HepG2 (cell line): ENCODE measurements around the gene PARP2. TPM values are rescaled to one million over a fixed set of nuclear protein-coding genes. Genes with fewer than 3 reads are reported as not detected.
"Not testable (repeated sequence)": the region's sequence is repeated elsewhere in the genome, so short reads cannot be mapped to it uniquely, and the experiment has no call there.

ENCODE experiments used
- ATAC-seq: fragments of 200-7000 bp; cut with Tn5 transposase; 3 replicates; pipeline ENCODE4 v1.9.1; 2020; ENCODE audit warnings: mild to moderate bottlenecking, moderate library complexity
- BruUV-seq: library from RNA; stranded (reverse); fragments of 400-500 nt; replicated peaks from 2 replicates; lab custom pipeline; 2021; lab: Mats Ljungman, UMichigan
- CTCF ChIA-PET: fragments of 300-600 bp; formaldehyde crosslinking; extraction: SDS; loops from one replicate; lab custom pipeline; 2021; ENCODE audit warnings: low total read pairs, inconsistent platforms, low intra/inter-chr PET ratio; lab: Yijun Ruan, JAX
- POLR2A ChIA-PET: fragments of 350-600 bp; sonication (Branson Sonifier 250); formaldehyde crosslinking; loops from one replicate; lab custom pipeline; 2020; ENCODE audit warnings: antibody characterized with exemption, inconsistent platforms; lab: Yijun Ruan, JAX
- DNase-seq: peaks from one replicate; pipeline ENCODE4 v3.0.0-alpha.2; 2015; ENCODE audit warnings: low spot score
- FAIRE-seq: peaks from 3 replicates; lab custom pipeline; 2011; peaks lifted over from hg19 to GRCh38; lab: Jason Lieb, UNC
- H2AFZ ChIP-seq: one replicate; pipeline ENCODE4 v1.6.1; 2011; ENCODE audit warnings: low read length, inconsistent platforms
- H3K27ac ChIP-seq: fragments of 300-600 bp; 3 replicates; pipeline ENCODE4 v1.8.0; 2011; ENCODE audit warnings: mixed run types, mild to moderate bottlenecking, mixed read lengths, low read length, inconsistent platforms; ENCODE audit not compliant: insufficient read depth; ENCODE audit errors: extremely low read length
- H3K27me3 ChIP-seq, 2 experiments: fragments of 200-600 bp in 1 of 2; 2 replicates in 1 of 2; 3 replicates in 1 of 2; pipeline versions ENCODE4 v1.6.0 to v1.8.0; 2011; ENCODE audit warnings: low read length in 2 of 2, mild to moderate bottlenecking in 2 of 2, moderate library complexity in 2 of 2, inconsistent platforms in 1 of 2; ENCODE audit not compliant: insufficient read depth in 2 of 2, control insufficient read depth in 1 of 2
- H3K36me3 ChIP-seq, 2 experiments: fragments of 200-600 bp in 1 of 2; replicated peaks in 1 of 2; 2 replicates in 1 of 2; 3 replicates in 1 of 2; pipeline versions ENCODE4 v1.5.1 to v1.8.0; 2011; ENCODE audit warnings: low read length in 2 of 2, inconsistent platforms in 1 of 2; ENCODE audit not compliant: insufficient read depth in 2 of 2, control insufficient read depth in 1 of 2
- H3K4me1 ChIP-seq: 2 replicates; pipeline ENCODE4 v1.5.1; 2012; ENCODE audit warnings: low read length, inconsistent platforms; ENCODE audit not compliant: insufficient read depth
- H3K4me2 ChIP-seq: 2 replicates; pipeline ENCODE4 v1.6.0; 2011; ENCODE audit warnings: low read depth, low read length, inconsistent platforms
- H3K4me3 ChIP-seq, 3 experiments: fragments of 200-600 bp in 1 of 3; sonication (generic), shearing (Covaris generic) in 1 of 3; replicated peaks in 1 of 3; 2 replicates each; pipeline ENCODE4 v1.5.1; 2011 to 2016; ENCODE audit warnings: low read length in 3 of 3, inconsistent platforms in 2 of 3, low read depth in 2 of 3, mild to moderate bottlenecking in 2 of 3, control low read depth in 1 of 3, mixed read lengths in 1 of 3; ENCODE audit not compliant: insufficient read depth in 1 of 3
- H3K79me2 ChIP-seq: one replicate; pipeline ENCODE4 v1.6.1; 2011; ENCODE audit warnings: low read length, inconsistent platforms; ENCODE audit not compliant: insufficient read depth
- H3K9ac ChIP-seq: 2 replicates; pipeline ENCODE4 v1.6.0; 2011; ENCODE audit warnings: mild to moderate bottlenecking, low read depth, low read length, inconsistent platforms; ENCODE audit not compliant: insufficient read depth
- H3K9me3 ChIP-seq: 2 replicates; pipeline ENCODE4 v1.5.1; 2012; ENCODE audit warnings: mild to moderate bottlenecking, low read length
- H4K20me1 ChIP-seq: 2 replicates; pipeline ENCODE4 v1.6.0; 2011; ENCODE audit warnings: inconsistent platforms, mild to moderate bottlenecking, low read length, moderate library complexity; ENCODE audit not compliant: insufficient read depth
- CBX2 ChIP-seq, 2 experiments: fragments of 200-600 bp in 1 of 2; sonication (generic); formaldehyde crosslinking in 1 of 2; IDR thresholded peaks; 2 replicates each; pipeline versions ENCODE4 v1.7.0 to v1.8.1; 2018 to 2022; ENCODE audit warnings: low read depth in 2 of 2, low read length in 1 of 2, mild to moderate bottlenecking in 1 of 2, missing genetic modification reagents in 1 of 2
- CEBPB ChIP-seq: IDR thresholded peaks from 2 replicates; pipeline ENCODE4 v1.6.1; 2011; ENCODE audit warnings: low read depth, low read length, improper control_type of control experiment, borderline replicate concordance
- REXO4 ChIP-seq: sonication (generic); formaldehyde crosslinking; IDR thresholded peaks from 2 replicates; pipeline ENCODE4 v1.8.0; 2022; ENCODE audit warnings: missing genetic modification reagents, mild to moderate bottlenecking, borderline replicate concordance
- RFX3 ChIP-seq: IDR thresholded peaks from 2 replicates; pipeline ENCODE4 v1.6.1; 2016; ENCODE audit warnings: missing biosample characterization, missing genetic modification reagents
- ZNF121 ChIP-seq: sonication (generic); formaldehyde crosslinking; IDR thresholded peaks from 2 replicates; pipeline ENCODE4 v1.5.0; 2020; ENCODE audit warnings: mild to moderate bottlenecking, missing genetic modification reagents
- ZNF362 ChIP-seq: sonication (generic); formaldehyde crosslinking; IDR thresholded peaks from 2 replicates; pipeline ENCODE4 v1.4.0; 2020; ENCODE audit warnings: missing genetic modification reagents, mild to moderate bottlenecking, borderline replicate concordance
- ZNF430 ChIP-seq: sonication (generic); formaldehyde crosslinking; IDR thresholded peaks from 2 replicates; pipeline ENCODE4 v1.9.0; 2021; ENCODE audit warnings: mild to moderate bottlenecking, missing genetic modification reagents
- WGBS: methylation state at CpG from one replicate; pipeline ENCODE4 v1.1.6; 2017; ENCODE audit warnings: low lambda C conversion rate; 5-methylcytosine and 5-hydroxymethylcytosine counted together
- in situ Hi-C: cut with HindIII; loops from 2 replicates; pipeline ENCODE4 v1.10.0; 2017; ENCODE audit warnings: low pct_unique_long_range_greater_than_20kb; ENCODE audit not compliant: extremely low pct_ligation_motif_present
- intact Hi-C: fragments of 100-400 bp; cut with micrococcal nuclease; formaldehyde crosslinking; loops from one replicate; pipeline ENCODE4 v1.10.0; 2022; ENCODE audit not compliant: unreplicated experiment
- polyA plus RNA-seq, 8 experiments: library from polyadenylated mRNA; depleted of rRNA in 3 of 8; stranded (reverse) in 7 of 8; unstranded in 1 of 8; fragments of >200 nt; fragmentation: Illumina TruSeq in 4 of 8; extraction: Trizol in 4 of 8; gene quantifications; 2 replicates each; pipeline versions ENCODE4 v1.2.1 to v1.2.3, GENCODE V29; 2011 to 2016; ENCODE audit warnings: low read depth in 4 of 8, missing spikeins in 1 of 8, mixed read lengths in 1 of 8; ENCODE audit not compliant: insufficient read depth in 1 of 8
- total RNA-seq, 5 experiments: library from RNA; depleted of rRNA; stranded (reverse); fragments of >200 nt; fragmentation: Illumina TruSeq; extraction: Trizol; gene quantifications; 2 replicates each; pipeline ENCODE4 v1.2.3, GENCODE V29; 2016; ENCODE audit warnings: low read depth in 1 of 5

PARP2 gene
- total and polyA plus RNA-seq, 2 of the 13 experiments (the other 11 are each of a cell fraction or from before 2014, with no cell fraction given), result 37.3 to 38.4 TPM

- TF ChIP-seq ZNF362 (CRISPR knock-in tag), result peak; percentile 54; the same call in 1 of the 2 replicates
These were observed 9.4 kb upstream of the PARP2 start (continued) for GRCh38 chr14:20334017-20334416.

- Histone ChIP-seq H3K79me2 (peaks cover 12% of the 10 kb centered on the region), H3K4me3 (peak overlapping the region in 1 of 3 experiments; percentile 9; a peak in 1 of 6 replicates), H3K4me1 (peaks cover 13% of the 10 kb centered on the region), H3K4me2 (peak overlapping the region; percentile 70)
- DNase-seq, H3K36me3 ChIP-seq, H3K9ac ChIP-seq, CTCF ChIA-PET, BruUV-seq, H2AFZ ChIP-seq, H3K9me3 ChIP-seq, ATAC-seq, intact Hi-C loops, H3K27me3 ChIP-seq, H3K27ac ChIP-seq, FAIRE-seq, H4K20me1 ChIP-seq: not testable (repeated sequence)
- in situ Hi-C loops, result loop anchor here (25.0 kb wide), 2 partner anchors 121 to 646 kb away; partner anchors contain the start of genes APEX1, METTL17, OSGEP and PIP4P1
- POLR2A ChIA-PET, result interaction anchor here (0.9 to 5.8 kb wide), 3 partner anchors 11 to 343 kb away, joined by 3 to 139 read pairs (median 90); partner anchors contain the start of genes CCNB1IP1, PIP4P1 and RNASE4
- WGBS, result 82% methylated on average over 4 of the region's 4 CpGs
- TF ChIP-seq ZNF121, result peak; percentile 65
These were observed 2.4 kb upstream of the PARP2 start for GRCh38 chr14:20341032-20341431.

- FAIRE-seq (no peak), ATAC-seq (no peak), DNase-seq (no peak)
- peak overlapping the region; percentile 54 to 80 (median 74); a peak in 4 of 6 replicates for H3K4me3 ChIP-seq
- CTCF ChIA-PET, result no interaction called here
- H3K27me3 ChIP-seq, result no peaks in the 10 kb centered on the region; a peak in 1 of 5 replicates
- BruUV-seq, result no TSS peak
- H3K9ac ChIP-seq, result peak overlapping the region; percentile 82; the same call in 1 of the 2 replicates
- H3K4me2 ChIP-seq, result peak overlapping the region; percentile 70
- TF ChIP-seq RFX3 (CRISPR knock-in tag) (no peak), REXO4 (CRISPR knock-in tag) (no peak), CEBPB (0 out of 2 replicates have a peak, but pooled peaks have one; percentile 22), ZNF430 (no peak), CBX2 (IDR thresholded peaks at IDR 0.05; ENCODE audit: low read depth, low read length) (0 out of 2 replicates have a peak, but pooled peaks have one; percentile 59), CBX2 (CRISPR knock-in tag; IDR thresholded peaks at IDR 0.05; ENCODE audit: low read depth) (no peak)
- in situ Hi-C loops, result loop anchor here (25.0 kb wide), 2 partner anchors 121 to 646 kb away; partner anchors contain the start of genes APEX1, METTL17, OSGEP and PIP4P1
- H3K36me3 ChIP-seq, result peaks cover 5 to 12% of the 10 kb centered on the region in 2 experiments; a peak in 4 of 5 replicates
- peak overlapping the region; percentile 89 for H3K27ac ChIP-seq
- peaks cover 13% of the 10 kb centered on the region for H3K4me1 ChIP-seq
- intact Hi-C loops, result loop anchor here (2.0 kb wide), 1 partner anchor 15 kb away; no protein-coding TSS in a partner anchor
- POLR2A ChIA-PET, result interaction anchor here (0.9 to 5.8 kb wide), 6 partner anchors 12 to 342 kb away, joined by 3 to 139 read pairs (median 38); partner anchors contain the start of genes CCNB1IP1, PIP4P1, RNASE4 and TEP1
- H4K20me1 ChIP-seq, result no peaks in the 10 kb centered on the region
- H2AFZ ChIP-seq, result no peak overlapping the region
- no peaks in the 10 kb centered on the region for H3K9me3 ChIP-seq
- H3K79me2 ChIP-seq, result peaks cover 12% of the 10 kb centered on the region
- 25% methylated on average over 2 of the region's 2 CpGs for WGBS
These were observed 1.8 kb upstream of the PARP2 start for GRCh38 chr14:20341646-20342045.
